Measurements from ENCODE around the gene ALLC. TPM values are rescaled to one million over a fixed set of nuclear protein-coding genes. Genes with fewer than 3 reads are reported as not detected.
A peak's percentile ranks its signal among the peaks of the same experiment; 100 is the strongest.

Gene ALLC
- total RNA-seq, 1 donor from 2014 or later: not detected

DNA sequence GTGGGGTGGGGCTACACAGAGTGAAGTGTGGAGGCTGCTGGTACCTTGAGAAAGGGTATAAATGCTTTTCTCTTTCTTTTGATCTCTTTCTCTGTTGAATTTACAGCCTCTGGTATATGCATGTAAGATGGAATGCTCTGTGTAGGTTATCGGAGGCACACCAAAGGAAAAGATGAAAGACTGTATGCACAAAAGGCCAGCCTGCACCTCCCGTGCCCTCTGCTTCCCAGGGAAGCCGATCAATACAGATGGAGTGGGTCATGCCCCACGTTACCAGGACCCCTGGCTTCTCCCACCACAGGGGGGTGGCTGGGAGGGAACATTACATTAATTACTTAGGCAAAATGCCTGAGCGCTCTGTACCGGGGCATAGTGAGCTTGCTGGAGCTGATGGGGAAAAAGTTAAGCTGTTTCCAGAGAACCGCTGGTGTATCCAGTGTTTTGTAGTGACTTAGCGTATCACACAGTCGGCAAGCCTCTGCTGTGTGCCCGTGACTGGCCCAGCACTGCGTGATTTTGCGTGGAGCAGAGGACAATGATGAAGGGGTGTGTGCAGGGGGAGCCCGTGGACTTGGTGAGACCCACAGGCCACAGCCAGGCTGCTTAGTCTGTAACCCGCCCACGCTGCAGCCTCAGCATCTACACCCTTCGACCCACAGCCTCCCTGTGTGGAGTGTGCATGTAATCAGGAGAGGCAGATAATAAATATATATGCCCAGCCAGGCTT, 8.0 kb downstream of the ALLC start:
- TF ChIP-seq, protein P1, sequence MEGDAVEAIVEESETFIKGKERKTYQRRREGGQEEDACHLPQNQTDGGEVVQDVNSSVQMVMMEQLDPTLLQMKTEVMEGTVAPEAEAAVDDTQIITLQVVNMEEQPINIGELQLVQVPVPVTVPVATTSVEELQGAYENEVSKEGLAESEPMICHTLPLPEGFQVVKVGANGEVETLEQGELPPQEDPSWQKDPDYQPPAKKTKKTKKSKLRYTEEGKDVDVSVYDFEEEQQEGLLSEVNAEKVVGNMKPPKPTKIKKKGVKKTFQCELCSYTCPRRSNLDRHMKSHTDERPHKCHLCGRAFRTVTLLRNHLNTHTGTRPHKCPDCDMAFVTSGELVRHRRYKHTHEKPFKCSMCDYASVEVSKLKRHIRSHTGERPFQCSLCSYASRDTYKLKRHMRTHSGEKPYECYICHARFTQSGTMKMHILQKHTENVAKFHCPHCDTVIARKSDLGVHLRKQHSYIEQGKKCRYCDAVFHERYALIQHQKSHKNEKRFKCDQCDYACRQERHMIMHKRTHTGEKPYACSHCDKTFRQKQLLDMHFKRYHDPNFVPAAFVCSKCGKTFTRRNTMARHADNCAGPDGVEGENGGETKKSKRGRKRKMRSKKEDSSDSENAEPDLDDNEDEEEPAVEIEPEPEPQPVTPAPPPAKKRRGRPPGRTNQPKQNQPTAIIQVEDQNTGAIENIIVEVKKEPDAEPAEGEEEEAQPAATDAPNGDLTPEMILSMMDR (IDR thresholded peaks at IDR 0.05; ENCODE audit: borderline replicate concordance): no peak
- intact Hi-C loops (cut with micrococcal nuclease): no loop called here
- Histone ChIP-seq H3K36me3 (no peaks in the 10 kb centered on the region), H3K4me1 (peaks cover 7% of the 10 kb centered on the region), H3K9me3 (replicated peaks) (no peaks in the 10 kb centered on the region), H3K27ac (replicated peaks) (no peak overlapping the region), H3K27me3 (ENCODE audit: low read depth) (peaks cover 13% of the 10 kb centered on the region), H3K4me3 (no peak overlapping the region)
- no peak for DNase-seq

DNA sequence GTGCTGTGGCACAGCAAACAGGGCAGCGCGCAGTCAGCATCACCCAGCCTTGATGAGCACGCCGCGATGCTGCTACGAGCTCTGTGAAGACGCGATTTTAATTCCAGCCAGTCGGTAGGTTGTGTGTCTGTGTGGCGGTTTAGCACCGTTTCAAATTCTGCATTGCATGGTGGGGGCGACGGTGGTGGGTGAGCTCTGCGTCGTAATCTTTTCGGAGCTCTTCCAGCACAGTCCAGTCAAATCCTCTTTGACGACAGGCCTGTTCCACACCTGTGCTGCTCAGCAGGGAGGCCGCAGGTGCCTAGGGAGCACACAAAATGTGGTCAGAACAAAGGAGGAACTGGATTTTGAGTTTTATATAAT, 8.6 kb downstream of the ALLC start:
- Histone ChIP-seq H3K9me3 (replicated peaks) (no peaks in the 10 kb centered on the region), H3K4me1 (peaks cover 7% of the 10 kb centered on the region), H3K27ac (replicated peaks) (no peak overlapping the region), H3K36me3 (no peaks in the 10 kb centered on the region), H3K27me3 (ENCODE audit: low read depth) (peaks cover 13% of the 10 kb centered on the region), H3K4me3 (no peak overlapping the region)
- DNase-seq: no peak
- intact Hi-C loops (cut with micrococcal nuclease): no loop called here
- TF ChIP-seq, protein P1 (IDR thresholded peaks at IDR 0.05; ENCODE audit: borderline replicate concordance): no peak

DNA sequence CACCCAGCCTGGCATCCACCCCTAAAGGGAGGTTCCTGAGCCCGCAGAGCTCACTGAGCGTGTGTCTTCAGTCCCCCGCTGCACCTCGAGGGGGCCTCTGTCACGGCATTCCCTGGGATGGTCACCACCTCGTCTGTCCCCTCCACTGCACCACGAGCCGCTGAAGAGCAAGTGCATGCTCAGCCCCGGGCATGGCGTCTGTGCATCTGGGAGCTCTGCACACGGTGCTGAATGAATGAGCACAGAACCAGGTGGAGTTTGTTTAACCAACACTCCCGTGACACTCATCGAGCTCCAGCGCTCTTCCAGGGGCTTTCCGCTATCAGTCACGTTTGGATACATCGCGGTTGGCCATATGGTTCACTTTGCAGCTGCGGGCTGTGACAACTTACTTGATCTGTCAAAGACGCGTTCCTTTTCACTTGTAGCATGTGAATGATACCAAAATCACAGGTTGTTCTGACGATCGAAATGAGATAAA, 9.2 kb downstream of the ALLC start:
- no peak for DNase-seq
- H3K4me1 ChIP-seq: peaks cover 7% of the 10 kb centered on the region
- H3K27me3 ChIP-seq (ENCODE audit: low read depth): peaks cover 13% of the 10 kb centered on the region
- intact Hi-C loops (cut with micrococcal nuclease): no loop called here
- peak overlapping the region; percentile 34 for H3K4me3 ChIP-seq
- no peak overlapping the region for H3K27ac ChIP-seq (replicated peaks)
- H3K9me3 ChIP-seq (replicated peaks): no peaks in the 10 kb centered on the region
- H3K36me3 ChIP-seq: no peaks in the 10 kb centered on the region
- TF ChIP-seq, protein P1 (IDR thresholded peaks at IDR 0.05; ENCODE audit: borderline replicate concordance): no peak

DNA sequence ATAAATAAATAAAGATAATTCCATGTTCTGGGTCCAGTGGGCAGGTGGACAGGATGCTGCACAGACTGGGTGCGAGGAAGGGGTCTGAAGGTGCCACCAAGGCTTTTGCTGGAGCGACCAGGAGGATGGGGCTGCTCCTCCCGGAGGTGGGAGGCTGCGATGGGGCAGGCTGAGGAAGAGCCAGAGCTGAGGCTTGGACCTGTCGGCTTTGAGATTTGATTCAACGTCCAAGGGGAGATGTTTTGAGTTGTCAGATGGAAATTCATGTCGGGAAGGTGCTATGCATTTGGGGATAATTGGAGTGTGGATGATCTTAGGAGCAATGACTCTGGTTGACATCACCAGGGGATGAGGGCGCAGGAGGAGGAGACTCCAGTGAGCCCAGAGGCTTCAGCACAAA, 11.7 kb downstream of the ALLC start:
- H3K27me3 ChIP-seq (ENCODE audit: low read depth): peaks cover 13% of the 10 kb centered on the region

DNA sequence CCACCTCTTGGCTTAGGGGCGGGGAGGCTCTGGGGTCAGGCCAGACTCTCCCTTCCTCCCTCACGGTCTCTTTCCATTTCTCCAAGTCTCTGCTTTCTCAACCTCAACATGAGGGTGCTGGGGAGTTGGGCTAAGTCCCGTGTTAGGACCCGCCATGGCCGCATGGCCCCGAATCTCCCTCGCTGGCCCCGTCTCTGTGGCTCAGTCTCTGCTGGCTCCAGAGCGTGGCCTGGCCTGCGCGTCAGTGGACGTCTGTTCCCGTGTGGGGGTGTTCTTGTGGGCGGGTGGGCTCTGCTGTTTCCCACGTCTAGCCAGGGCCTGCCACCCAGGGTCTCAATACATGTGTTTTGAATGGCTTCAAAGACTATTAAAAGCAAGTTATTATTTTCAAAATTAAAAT, 12.4 kb downstream of the ALLC start:
- no peak for DNase-seq
- intact Hi-C loops (cut with micrococcal nuclease): no loop called here
- H3K27ac ChIP-seq (replicated peaks): no peak overlapping the region
- no peaks in the 10 kb centered on the region for H3K36me3 ChIP-seq
- peaks cover 13% of the 10 kb centered on the region for H3K27me3 ChIP-seq (ENCODE audit: low read depth)
- no peaks in the 10 kb centered on the region for H3K9me3 ChIP-seq (replicated peaks)
- TF ChIP-seq, protein P1 (IDR thresholded peaks at IDR 0.05; ENCODE audit: borderline replicate concordance): no peak
- peaks cover 7% of the 10 kb centered on the region for H3K4me1 ChIP-seq
- H3K4me3 ChIP-seq: no peak overlapping the region

More for the DNA sequence above, 11.7 kb downstream of the ALLC start:
- Histone ChIP-seq H3K4me3 (no peak overlapping the region), H3K27ac (replicated peaks) (no peak overlapping the region), H3K9me3 (replicated peaks) (no peaks in the 10 kb centered on the region), H3K36me3 (no peaks in the 10 kb centered on the region), H3K4me1 (peaks cover 7% of the 10 kb centered on the region)
- intact Hi-C loops (cut with micrococcal nuclease): no loop called here
- DNase-seq: no peak
- TF ChIP-seq, protein P1 (IDR thresholded peaks at IDR 0.05; ENCODE audit: borderline replicate concordance): no peak
